Neuronal stem cell (in vitro differentiated cells): ENCODE results near the gene ABHD2.
"Not testable (repeated sequence)": the region's sequence is repeated elsewhere in the genome, so short reads cannot be mapped to it uniquely, and the experiment has no call there.

ENCODE experiments used
- DNase-seq: peaks from one replicate; pipeline ENCODE4 v3.0.0-alpha.2; 2013; ENCODE audit warnings: low spot score
- H2AFZ ChIP-seq: one replicate; pipeline ENCODE4 v1.6.1; 2013; ENCODE audit warnings: mild to moderate bottlenecking, low read length, inconsistent platforms
- H2AK5ac ChIP-seq: 2 replicates; pipeline ENCODE4 v1.6.1; 2013; ENCODE audit warnings: low read depth, mild to moderate bottlenecking, inconsistent platforms, low read length, moderate library complexity, mixed read lengths
- H2BK120ac ChIP-seq: 2 replicates; pipeline ENCODE4 v1.6.1; 2013; ENCODE audit warnings: low read depth, mild to moderate bottlenecking, inconsistent platforms, low read length, moderate library complexity, mixed read lengths
- H2BK12ac ChIP-seq: one replicate; pipeline ENCODE4 v1.6.1; 2013; ENCODE audit warnings: low read length, inconsistent platforms
- H2BK15ac ChIP-seq: 2 replicates; pipeline ENCODE4 v1.6.1; 2013; ENCODE audit warnings: mild to moderate bottlenecking, low read length, inconsistent platforms, mixed read lengths
- H2BK5ac ChIP-seq: one replicate; pipeline ENCODE4 v1.6.1; 2013; ENCODE audit warnings: inconsistent platforms, mild to moderate bottlenecking, low read length, moderate library complexity
- H3K14ac ChIP-seq: one replicate; pipeline ENCODE4 v1.6.1; 2013; ENCODE audit warnings: low read length, inconsistent platforms
- H3K18ac ChIP-seq: 2 replicates; pipeline ENCODE4 v1.6.1; 2013; ENCODE audit warnings: low read length, inconsistent platforms
- H3K23ac ChIP-seq: 2 replicates; pipeline ENCODE4 v1.6.1; 2013; ENCODE audit warnings: low read depth, mild to moderate bottlenecking, mixed read lengths, low read length, inconsistent platforms; ENCODE audit not compliant: poor library complexity
- H3K27ac ChIP-seq: replicated peaks from 3 replicates; pipeline ENCODE4 v1.5.1; 2013; ENCODE audit warnings: low read length, inconsistent platforms
- H3K27me3 ChIP-seq, 3 experiments: 2 replicates each; pipeline ENCODE4 v1.6.1; 2013; ENCODE audit warnings: low read length in 3 of 3, mild to moderate bottlenecking in 2 of 3, inconsistent platforms in 1 of 3, low read depth in 1 of 3, mixed read lengths in 1 of 3, moderate library complexity in 1 of 3; ENCODE audit not compliant: control insufficient read depth in 3 of 3, insufficient read depth in 3 of 3
- H3K36me3 ChIP-seq, 2 donors: replicated peaks in 1 of 2; 2 replicates each; pipeline ENCODE4 v1.6.1; 2013; ENCODE audit warnings: low read length in 2 of 2; ENCODE audit not compliant: control insufficient read depth in 2 of 2, insufficient read depth in 2 of 2
- H3K4ac ChIP-seq: 2 replicates; pipeline ENCODE4 v1.6.1; 2013; ENCODE audit warnings: inconsistent platforms, mild to moderate bottlenecking, low read length, moderate library complexity
- H3K4me1 ChIP-seq, 2 donors: 1 replicate in 1 of 2; 2 replicates in 1 of 2; pipeline ENCODE4 v1.6.1; 2013; ENCODE audit warnings: low read length in 2 of 2, low read depth in 1 of 2; ENCODE audit not compliant: control insufficient read depth in 2 of 2, insufficient read depth in 1 of 2
- H3K4me2 ChIP-seq: one replicate; pipeline ENCODE4 v1.6.1; 2013; ENCODE audit warnings: mild to moderate bottlenecking, low read length, inconsistent platforms; ENCODE audit not compliant: insufficient read depth, poor library complexity, severe bottlenecking
- H3K4me3 ChIP-seq, 2 donors: 2 replicates each; pipeline ENCODE4 v1.5.1; 2013; ENCODE audit warnings: low read length in 2 of 2, mild to moderate bottlenecking in 2 of 2, inconsistent platforms in 1 of 2, moderate library complexity in 1 of 2
- H3K79me1 ChIP-seq: one replicate; pipeline ENCODE4 v1.6.1; 2013; ENCODE audit warnings: low read depth, mild to moderate bottlenecking, inconsistent platforms, low read length, moderate library complexity
- H3K9ac ChIP-seq: one replicate; pipeline ENCODE4 v1.6.1; 2013; ENCODE audit warnings: mild to moderate bottlenecking, low read depth, low read length, inconsistent platforms; ENCODE audit not compliant: poor library complexity
- H3K9me3 ChIP-seq, 2 donors: replicated peaks in 1 of 2; 2 replicates each; pipeline versions ENCODE3 to v1.6.1; 2013; ENCODE audit warnings: low read length in 2 of 2, mild to moderate bottlenecking in 2 of 2, inconsistent platforms in 1 of 2, low read depth in 1 of 2, mixed read lengths in 1 of 2, moderate library complexity in 1 of 2; ENCODE audit not compliant: control insufficient read depth in 2 of 2, insufficient read depth in 1 of 2
- H4K8ac ChIP-seq: one replicate; pipeline ENCODE4 v1.6.1; 2013; ENCODE audit warnings: low read depth, mild to moderate bottlenecking, inconsistent platforms, low read length, moderate library complexity
- H4K91ac ChIP-seq: one replicate; pipeline ENCODE4 v1.6.1; 2013; ENCODE audit warnings: low read length, low read depth, mild to moderate bottlenecking, inconsistent platforms; ENCODE audit not compliant: poor library complexity
- WGBS, 2 donors: extraction: QIAGEN DNeasy Blood & Tissue Kit; methylation state at CpG; one replicate each; pipeline ENCODE4 v1.1.7; 2013; ENCODE audit warnings: missing lambda C conversion rate in 2 of 2, mixed read lengths in 1 of 2; ENCODE audit not compliant: insufficient read length in 2 of 2, insufficient replicate concordance in 1 of 2; ENCODE audit errors: extremely low coverage in 2 of 2; 5-methylcytosine and 5-hydroxymethylcytosine counted together

Gene ABHD2

GRCh38 chr15:89083246-89083645, 5.0 kb upstream of the ABHD2 start:
- H3K27ac ChIP-seq = no peak overlapping the region
- H3K4ac ChIP-seq = no peak overlapping the region
- H4K91ac ChIP-seq = no peak overlapping the region
- H2BK12ac ChIP-seq = no peak overlapping the region
- no peak overlapping the region for H3K4me3 ChIP-seq
- no peak overlapping the region for H3K14ac ChIP-seq
- no peak overlapping the region for H2BK120ac ChIP-seq
- H3K23ac ChIP-seq = no peak overlapping the region
- WGBS, 2 donors = no CpG with 5 or more reads among the region's 6 CpGs
- no peak overlapping the region for H2BK15ac ChIP-seq
- no peaks in the 10 kb centered on the region for H3K36me3 ChIP-seq
- no peak overlapping the region for H3K9ac ChIP-seq
- H2AFZ ChIP-seq = no peak overlapping the region
- no peaks in the 10 kb centered on the region for H3K9me3 ChIP-seq
- no peaks in the 10 kb centered on the region for H3K27me3 ChIP-seq
- H4K8ac ChIP-seq = no peak overlapping the region
- DNase-seq = no peak
- H2AK5ac ChIP-seq = no peak overlapping the region
- H3K79me1 ChIP-seq = no peaks in the 10 kb centered on the region
- no peak overlapping the region for H3K18ac ChIP-seq
- no peak overlapping the region for H2BK5ac ChIP-seq
- no peak overlapping the region for H3K4me2 ChIP-seq
- peaks cover 6 to 9% of the 10 kb centered on the region in 2 donors for H3K4me1 ChIP-seq

GRCh38 chr15:89085289-89085926, 2.8 kb upstream of the ABHD2 start:
- no CpG with 5 or more reads among the region's 4 CpGs for WGBS, 2 donors
- peak overlapping the region; percentile 79 for H2AFZ ChIP-seq
- H3K14ac ChIP-seq = no peak overlapping the region
- H2BK12ac ChIP-seq = no peak overlapping the region
- no peaks in the 10 kb centered on the region for H3K9me3 ChIP-seq
- H2AK5ac ChIP-seq = no peak overlapping the region
- H3K18ac ChIP-seq = no peak overlapping the region
- H3K4me3 ChIP-seq = no peak overlapping the region
- no peak overlapping the region for H3K4ac ChIP-seq
- no peak overlapping the region for H4K8ac ChIP-seq
- no peak overlapping the region for H3K4me2 ChIP-seq
- no peak overlapping the region for H3K9ac ChIP-seq
- no peaks in the 10 kb centered on the region for H3K36me3 ChIP-seq
- no peak overlapping the region for H2BK5ac ChIP-seq
- no peak overlapping the region for H2BK15ac ChIP-seq
- no peaks in the 10 kb centered on the region for H3K27me3 ChIP-seq
- H3K23ac ChIP-seq = no peak overlapping the region
- no peak overlapping the region for H2BK120ac ChIP-seq
- H3K79me1 ChIP-seq = peaks cover 2% of the 10 kb centered on the region
- no peak overlapping the region for H3K27ac ChIP-seq
- no peak for DNase-seq
- H4K91ac ChIP-seq = no peak overlapping the region
- peaks cover 6 to 12% of the 10 kb centered on the region in 2 donors for H3K4me1 ChIP-seq

GRCh38 chr15:89085933-89086332, 2.3 kb upstream of the ABHD2 start:
- no CpG with 5 or more reads among the region's 1 CpG for WGBS, 2 donors
- H3K9me3 ChIP-seq, H3K79me1 ChIP-seq, H3K4me2 ChIP-seq, H2BK15ac ChIP-seq, H2BK12ac ChIP-seq, H3K23ac ChIP-seq, H3K14ac ChIP-seq, H4K91ac ChIP-seq, DNase-seq, H4K8ac ChIP-seq, H2BK5ac ChIP-seq, H3K36me3 ChIP-seq, H3K27ac ChIP-seq, H2BK120ac ChIP-seq, H3K18ac ChIP-seq, H3K4me3 ChIP-seq, H2AK5ac ChIP-seq, H3K4ac ChIP-seq, H3K27me3 ChIP-seq, H3K9ac ChIP-seq: not testable (repeated sequence)
- peak overlapping the region; percentile 79 for H2AFZ ChIP-seq
- peaks cover 6 to 12% of the 10 kb centered on the region in 2 donors for H3K4me1 ChIP-seq

GRCh38 chr15:89086390-89086789, 1.9 kb upstream of the ABHD2 start:
- not testable (repeated sequence) for H3K4me2 ChIP-seq, H2BK120ac ChIP-seq, H4K91ac ChIP-seq, H3K36me3 ChIP-seq, H3K4me3 ChIP-seq, H2BK12ac ChIP-seq, H3K27me3 ChIP-seq, H4K8ac ChIP-seq, DNase-seq, H3K23ac ChIP-seq, H3K9ac ChIP-seq, H3K4ac ChIP-seq, H3K9me3 ChIP-seq, H3K79me1 ChIP-seq, H2AFZ ChIP-seq, H3K18ac ChIP-seq, H2BK5ac ChIP-seq, H3K27ac ChIP-seq, H2AK5ac ChIP-seq, H3K14ac ChIP-seq, H2BK15ac ChIP-seq
- WGBS, 2 donors = no CpG with 5 or more reads among the region's 5 CpGs
- peaks cover 8 to 12% of the 10 kb centered on the region in 2 donors for H3K4me1 ChIP-seq
